Skeletal muscle cell (primary cell): Measurements from ENCODE around the gene EIF5B.

Experiments used
- DNase-seq: peaks from one replicate; pipeline ENCODE4 v3.0.0-alpha.2; 2010; ENCODE audit warnings: low read depth
- H3K4me3 ChIP-seq: 2 replicates; pipeline ENCODE4 v1.5.1; 2011; ENCODE audit warnings: low read depth, mild to moderate bottlenecking, control low read depth, low read length, moderate library complexity

EIF5B gene

DNA sequence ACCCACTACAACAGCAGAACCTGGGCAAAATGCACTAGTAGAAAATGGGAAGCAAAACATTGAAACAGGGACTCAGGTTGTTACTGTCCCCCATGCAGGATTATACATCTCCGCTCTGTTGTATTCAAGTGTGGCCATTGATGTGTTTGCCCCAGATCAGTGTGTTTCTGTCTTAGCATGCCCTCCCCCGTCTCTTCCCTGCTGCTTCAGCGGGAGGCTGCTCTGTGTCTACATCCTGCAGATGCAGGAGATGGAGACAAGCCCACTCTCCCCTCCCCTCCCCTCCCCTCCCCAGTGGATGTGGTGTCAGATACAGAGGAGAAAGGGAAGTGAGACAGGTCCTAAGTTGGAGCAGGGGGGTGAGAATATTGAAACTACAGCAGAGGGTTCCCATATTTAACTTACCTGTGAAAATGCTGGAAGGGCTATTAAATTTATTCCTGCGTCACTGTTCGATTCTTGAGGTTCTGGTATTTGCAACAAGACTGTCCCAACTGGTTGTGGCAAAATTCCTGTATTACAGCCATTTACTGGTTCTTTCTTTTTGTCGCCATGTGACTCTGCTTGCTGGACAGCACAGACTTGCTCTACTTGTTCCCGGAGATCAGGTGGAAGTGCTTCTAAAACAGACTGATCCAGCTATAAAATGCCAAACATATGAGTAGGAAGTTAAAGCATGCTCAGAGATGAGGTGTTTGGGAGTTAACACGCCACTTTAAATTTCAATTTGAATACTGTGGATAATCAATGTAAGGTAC lies 67.0 kb downstream of the EIF5B start:
- H3K4me3 ChIP-seq: no peak overlapping the region
- no peak for DNase-seq

DNA sequence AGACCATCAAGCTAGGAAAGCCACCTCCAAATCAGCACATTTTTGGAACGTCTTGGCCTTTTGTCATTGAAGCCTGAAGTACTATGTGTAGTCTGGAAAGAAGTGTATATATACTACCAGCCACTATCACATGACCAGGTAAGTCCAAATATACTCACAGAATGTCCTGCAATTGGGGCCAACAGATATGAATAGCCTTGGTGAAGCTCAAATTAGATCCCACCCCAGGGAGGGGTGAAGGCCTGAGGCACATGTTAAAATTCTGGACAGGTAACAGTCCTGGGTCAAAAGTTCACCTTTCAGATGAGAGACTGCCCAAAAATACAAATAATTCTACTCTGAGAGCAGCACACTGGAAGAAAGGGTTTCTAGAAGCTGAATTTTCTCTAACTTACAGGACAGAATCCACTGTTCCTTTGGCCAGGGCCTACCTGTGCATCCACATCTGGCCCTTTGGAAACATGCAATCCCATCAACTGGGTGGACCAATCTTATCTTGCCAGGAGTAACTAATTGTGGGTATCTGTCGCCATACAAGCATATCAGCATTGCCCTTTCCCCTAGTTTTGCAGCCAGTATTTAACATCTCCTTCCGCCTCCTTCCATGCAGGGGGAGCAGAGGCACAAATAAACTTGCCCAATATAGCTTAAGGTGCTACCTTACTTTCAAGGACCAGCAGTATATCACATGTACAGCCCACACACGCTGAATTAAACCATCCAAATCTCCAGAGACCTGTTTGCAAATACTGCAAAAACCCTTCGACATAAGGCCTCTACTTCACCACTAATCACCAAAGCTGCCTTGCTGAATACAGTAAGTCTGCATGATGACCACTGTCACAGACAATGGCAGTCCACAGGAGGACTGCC lies 67.8 kb downstream of the EIF5B start:
- H3K4me3 ChIP-seq: no peak overlapping the region
- DNase-seq: no peak

DNA sequence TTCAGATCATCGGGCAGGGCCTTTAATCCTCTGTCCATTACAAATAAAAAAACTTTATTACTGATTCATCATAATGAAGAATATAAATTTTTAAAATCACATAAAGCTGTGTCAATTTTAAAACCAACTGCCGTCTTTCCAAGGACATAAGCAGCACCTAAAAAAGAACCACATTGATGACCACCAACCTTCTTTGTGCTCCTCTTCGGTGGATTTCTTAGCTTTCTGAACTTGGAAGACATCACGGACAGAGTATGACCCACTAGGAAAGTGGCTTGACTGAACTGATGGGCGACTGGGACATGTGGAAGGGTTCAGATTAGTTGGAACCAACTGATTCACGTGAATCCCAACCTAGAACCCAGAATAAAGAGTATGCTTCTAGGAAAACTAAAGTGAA lies 68.9 kb downstream of the EIF5B start:
- no peak overlapping the region for H3K4me3 ChIP-seq
- no peak for DNase-seq

DNA sequence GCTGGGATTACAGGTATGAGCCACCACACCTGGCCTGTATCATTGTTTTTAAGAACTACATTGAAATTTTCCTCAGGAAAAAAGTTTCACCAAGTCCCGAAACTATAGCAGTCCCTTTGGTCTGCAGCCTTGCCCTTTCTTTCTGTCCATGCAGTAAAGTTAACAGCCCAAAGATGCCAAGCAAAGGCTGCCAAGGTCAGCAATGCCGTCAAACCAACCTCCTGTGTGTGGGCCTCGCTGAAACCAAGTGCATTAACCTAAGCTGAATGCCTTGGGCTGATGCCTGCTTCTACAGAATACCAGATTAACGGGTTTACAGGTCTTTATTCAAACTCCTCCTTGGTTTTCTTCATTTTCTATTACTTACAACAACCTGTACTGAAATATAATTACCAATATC lies 73.1 kb downstream of the EIF5B start:
- DNase-seq: no peak
- H3K4me3 ChIP-seq: no peak overlapping the region

DNA sequence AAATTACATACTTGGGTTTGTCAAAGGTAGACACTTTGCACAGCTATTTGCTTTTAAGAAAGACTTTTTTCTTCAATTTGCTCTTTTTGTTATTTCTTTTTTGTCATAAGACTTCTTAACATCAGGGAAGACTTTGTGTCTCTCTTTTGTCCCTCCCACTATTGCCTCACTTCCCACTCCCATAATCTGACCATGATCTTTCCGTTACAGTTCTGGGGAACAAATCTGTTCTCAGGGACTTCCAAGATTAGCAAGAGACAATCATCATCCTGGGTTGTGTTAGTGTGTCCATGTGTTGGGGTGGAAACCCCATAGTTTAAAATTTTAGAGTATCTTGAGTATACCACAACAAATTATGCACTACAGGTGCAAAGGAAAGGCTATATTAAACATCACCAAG lies 77.4 kb downstream of the EIF5B start:
- H3K4me3 ChIP-seq: no peak overlapping the region
- no peak for DNase-seq

DNA sequence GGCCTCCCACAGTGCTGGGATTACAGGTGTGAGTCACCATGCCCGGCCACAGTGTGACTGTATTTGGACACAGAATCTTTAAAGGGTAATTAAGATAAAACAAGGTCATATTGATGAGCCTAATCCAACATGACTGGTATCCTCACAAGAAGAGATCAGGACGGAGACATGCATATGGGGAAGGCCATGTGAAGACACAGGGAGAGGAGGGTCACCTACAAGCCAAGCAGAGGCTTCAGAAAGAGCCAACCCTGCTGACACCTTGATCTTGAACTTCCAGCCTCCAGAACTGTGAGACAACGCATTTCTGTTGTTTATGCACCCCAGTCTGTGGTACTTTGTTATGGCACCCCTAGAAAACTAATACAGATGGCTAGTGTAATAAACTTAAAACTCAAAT lies 80.2 kb downstream of the EIF5B start:
- no peak for DNase-seq
- no peak overlapping the region for H3K4me3 ChIP-seq

DNA sequence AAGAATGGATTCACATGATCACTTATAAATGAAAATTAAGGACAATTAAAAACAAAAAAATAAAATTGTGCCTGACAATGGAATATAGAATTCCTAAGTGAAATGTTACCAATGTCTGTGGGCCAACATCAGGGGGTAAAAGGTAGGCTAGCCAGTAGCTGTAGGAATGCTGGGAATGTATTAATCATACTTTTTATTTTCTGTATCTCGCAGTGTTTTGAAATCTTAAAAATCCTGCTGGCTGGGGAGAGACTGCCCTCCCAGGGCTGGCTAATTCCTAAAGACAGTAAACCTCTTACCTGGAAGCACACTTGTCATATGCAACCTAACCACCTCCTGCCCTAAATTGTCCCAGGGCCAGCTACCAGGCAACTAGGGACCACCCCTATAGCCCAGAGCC lies 82.8 kb downstream of the EIF5B start:
- DNase-seq: no peak

DNA sequence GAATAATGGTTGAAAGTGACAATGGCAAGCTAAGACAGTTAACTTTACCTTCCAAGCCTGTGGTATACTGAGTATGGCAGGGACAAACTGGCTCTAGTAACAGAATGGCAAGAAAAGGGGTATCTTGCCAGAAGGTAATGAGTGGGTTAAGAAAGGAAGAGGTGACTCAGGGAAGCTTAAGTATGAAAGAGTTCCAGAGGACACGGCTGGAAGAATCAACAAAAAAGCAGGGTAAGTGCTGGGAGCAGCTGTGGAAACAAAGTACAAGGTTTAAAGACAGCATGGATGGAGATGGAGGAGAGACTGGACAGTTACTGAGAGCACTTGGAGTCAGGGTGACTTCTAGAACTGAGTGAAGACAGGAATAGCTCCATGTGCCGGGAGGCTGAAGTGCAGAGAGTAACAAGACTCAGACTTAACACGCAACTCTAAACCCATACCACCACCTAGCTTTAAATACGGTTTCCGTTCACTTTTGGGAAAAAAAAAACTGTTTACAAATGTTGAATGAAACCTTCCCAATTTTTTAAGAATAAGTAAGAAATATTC lies 83.6 kb downstream of the EIF5B start:
- no peak overlapping the region for H3K4me3 ChIP-seq
- peak; percentile 43 for DNase-seq

More for the DNA sequence above, 82.8 kb downstream of the EIF5B start:
- H3K4me3 ChIP-seq: no peak overlapping the region

DNA sequence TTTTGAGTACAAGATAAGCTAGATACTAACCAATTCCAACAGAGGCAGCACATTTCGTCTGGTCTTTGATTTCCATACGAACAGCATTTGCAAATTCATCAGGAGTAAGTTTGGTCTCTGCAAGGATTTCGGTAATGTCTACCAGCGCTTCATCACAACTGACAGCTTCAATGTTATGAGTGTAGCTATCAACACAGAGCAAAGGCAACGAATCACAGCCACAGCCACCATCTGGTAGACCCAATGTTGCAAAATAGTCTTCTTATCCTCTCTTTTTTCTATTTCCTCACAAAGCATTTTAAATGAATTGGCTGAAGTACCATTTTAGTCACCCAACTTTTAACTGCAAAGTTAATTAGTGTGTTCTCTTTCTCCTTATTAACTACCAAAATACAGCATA lies 84.3 kb downstream of the EIF5B start:
- no peak for DNase-seq

DNA sequence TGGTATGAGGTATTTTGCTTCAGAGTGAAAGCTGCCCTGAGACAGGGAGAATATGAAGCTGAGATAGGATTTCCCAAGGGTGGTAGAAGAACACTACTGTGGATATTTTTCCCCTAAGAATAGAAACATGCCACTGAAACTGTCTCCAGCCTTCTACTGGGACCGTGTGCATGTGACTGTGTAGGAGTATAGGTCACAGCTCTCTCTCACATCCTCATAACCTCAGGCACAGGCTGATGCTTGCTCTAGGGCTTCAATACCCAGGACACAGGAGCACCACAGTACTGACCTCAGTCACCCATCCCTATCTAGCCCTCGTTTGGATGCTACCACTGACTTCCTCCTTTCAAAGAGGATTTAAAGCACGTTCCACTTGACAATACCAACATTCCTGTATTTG lies 85.4 kb downstream of the EIF5B start:
- no peak for DNase-seq

More for the DNA sequence above, 84.3 kb downstream of the EIF5B start:
- no peak overlapping the region for H3K4me3 ChIP-seq

DNA sequence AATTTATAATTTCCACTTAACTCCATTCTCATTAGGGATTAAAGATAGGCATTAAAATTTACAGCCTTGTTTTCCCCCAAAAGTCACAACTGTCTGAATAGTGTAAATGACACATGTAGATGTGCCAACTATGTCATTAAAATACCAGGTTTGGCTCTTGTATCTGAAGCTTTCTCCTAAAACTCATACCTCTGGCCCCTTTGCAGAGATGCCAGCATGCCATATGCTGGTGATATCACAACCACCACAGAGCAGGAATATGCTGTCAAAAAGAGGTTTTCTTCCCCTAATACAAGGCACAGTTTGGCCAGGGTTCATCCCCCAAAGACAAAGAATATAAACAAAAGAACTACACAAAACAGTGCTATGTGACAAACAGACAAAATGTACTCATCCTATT lies 87.2 kb downstream of the EIF5B start:
- DNase-seq: no peak
- H3K4me3 ChIP-seq: no peak overlapping the region

More for the DNA sequence above, 85.4 kb downstream of the EIF5B start:
- H3K4me3 ChIP-seq: no peak overlapping the region

DNA sequence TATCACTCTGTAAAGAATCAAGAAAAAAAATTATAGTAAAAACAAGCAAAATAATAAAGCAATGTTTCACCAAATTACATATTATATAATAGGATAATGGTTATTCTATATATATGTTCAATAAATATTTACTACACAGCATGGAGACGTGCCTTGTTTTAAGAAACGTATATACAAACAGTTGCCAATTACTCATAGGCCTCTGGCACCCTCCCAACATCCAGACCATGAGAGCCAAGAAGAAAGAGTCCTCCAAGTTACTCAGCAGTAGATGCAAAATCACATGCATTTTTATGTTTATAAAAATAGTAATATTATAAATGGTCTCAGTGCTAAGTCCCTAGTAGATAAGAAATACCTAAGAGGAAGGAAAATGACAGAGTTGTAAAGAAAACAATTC lies 87.8 kb downstream of the EIF5B start:
- H3K4me3 ChIP-seq: no peak overlapping the region
- DNase-seq: peak; percentile 69

DNA sequence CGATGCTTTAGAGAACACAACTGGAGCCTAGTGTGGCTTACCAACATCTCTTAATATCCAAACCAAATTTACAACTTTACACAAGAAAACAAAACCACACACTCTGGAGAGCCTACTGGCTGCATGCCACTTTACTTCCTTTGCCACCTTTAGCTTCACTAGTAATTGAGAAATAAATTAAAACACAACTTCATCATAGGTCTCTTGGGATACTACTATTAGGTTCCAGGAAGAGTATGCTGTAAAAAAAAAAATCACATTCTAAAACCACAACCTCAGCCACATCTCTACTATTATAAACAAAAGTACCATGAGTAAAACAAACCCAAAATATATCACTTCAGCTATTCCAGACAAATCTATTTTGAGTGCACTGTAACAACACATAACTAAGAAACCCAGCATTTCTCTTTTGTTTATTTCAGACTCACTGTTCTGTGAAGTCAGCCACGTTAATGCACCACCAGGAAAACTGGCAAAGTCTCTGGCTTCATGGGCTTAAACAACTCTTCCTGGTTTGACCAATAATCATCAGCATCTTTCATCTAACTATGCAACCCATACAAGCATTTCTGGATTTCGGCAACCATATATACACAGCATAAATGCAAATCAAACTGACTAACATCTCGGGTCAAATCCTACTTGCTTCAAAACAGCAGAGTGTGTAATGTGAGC lies 93.6 kb downstream of the EIF5B start:
- DNase-seq: peak; percentile 21
- no peak overlapping the region for H3K4me3 ChIP-seq

DNA sequence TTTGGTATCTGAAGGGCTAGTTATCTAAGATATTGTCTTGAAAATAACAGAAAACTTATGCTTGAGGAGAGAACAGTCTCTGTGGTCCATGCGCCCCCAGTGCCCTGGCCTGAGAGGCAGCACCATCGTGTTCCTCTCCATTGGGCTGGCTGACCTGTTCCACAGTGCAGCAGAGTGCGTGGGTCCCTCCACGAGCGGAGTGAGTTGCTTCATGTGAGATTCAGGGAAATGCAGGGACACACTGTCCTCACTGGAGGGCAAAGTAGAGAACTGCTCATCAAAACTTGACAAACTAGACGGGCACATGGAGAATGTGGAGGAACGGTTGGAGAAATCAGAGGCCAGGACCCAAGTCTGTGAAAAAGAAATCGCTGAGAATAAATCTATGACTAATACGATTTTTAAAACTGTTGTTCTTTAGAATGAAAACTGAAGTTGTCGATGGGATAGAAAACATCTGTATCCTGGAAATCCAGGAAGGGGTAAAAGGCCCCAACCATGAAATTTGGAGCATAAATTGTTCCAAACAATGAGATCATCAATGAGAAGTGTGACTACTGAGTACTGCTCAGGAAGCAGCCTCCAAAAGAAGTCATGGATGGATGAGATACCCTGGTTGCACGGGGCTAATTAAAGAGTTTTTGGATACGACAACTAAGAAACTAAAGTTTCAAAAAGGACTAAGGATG lies 94.5 kb downstream of the EIF5B start:
- no peak for DNase-seq
- H3K4me3 ChIP-seq: no peak overlapping the region

DNA sequence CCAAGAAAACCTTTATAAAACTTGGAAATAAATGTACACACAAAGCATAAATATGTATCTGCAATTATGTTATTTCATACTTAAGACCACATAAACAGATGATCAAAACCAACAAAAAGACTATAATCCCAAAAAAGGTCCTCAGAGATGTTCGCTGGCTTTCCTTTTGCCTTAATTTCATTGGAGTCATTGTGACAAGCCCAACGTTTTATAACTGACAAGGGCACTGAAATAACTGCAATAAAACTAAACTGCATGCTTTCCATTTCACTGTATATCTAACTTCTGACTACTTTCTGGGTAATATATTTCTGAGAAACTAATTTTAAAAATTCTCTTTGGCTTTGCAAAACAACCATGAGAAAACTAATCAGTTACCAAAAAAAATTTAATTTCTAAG lies 96.2 kb downstream of the EIF5B start:
- DNase-seq: no peak

DNA sequence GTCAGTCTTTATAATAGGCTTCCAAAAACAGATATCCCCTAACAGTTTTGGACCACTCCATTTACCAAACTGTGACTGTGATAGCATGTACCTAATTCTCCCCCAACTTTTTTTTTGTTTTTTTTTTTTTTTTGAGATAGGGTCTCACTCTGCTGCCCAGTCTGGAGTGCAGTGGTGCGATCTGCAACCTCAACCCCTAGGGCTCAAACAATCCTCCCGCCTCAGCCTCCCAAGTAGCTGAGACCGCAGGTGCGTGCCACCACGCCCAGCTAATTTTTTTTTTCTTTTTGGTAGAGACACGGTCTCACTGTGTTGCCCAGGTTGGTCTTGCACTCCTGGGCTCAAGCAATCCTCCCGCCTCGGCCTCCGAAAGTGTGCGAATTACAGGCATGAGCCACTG lies 99.7 kb downstream of the EIF5B start:
- no peak overlapping the region for H3K4me3 ChIP-seq
- no peak for DNase-seq

More for the DNA sequence above, 96.2 kb downstream of the EIF5B start:
- H3K4me3 ChIP-seq: no peak overlapping the region

DNA sequence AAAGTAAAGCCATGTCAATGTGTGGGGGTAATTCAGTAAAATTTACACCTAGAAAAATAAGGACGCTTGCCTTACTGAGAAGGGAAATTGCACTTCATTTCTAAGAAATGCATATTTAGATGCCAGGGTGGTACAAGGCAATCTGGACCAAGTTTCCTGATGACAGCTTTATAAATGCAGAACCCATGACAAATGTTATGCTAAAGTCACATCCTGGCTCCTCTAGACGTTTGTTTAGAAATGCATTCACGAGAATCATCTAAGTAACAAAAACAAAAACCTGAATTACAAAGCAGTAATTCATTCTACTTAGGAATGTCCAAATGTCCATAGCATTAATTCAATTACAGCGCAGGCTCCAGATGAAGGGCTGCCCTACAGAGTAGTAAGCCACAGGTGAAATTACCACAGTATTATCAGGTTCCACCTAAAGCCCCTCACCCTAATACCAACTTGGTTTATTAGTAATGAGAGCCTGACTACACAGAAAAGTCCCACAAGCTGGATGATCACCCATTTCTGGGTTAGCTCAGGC lies 102.8 kb downstream of the EIF5B start:
- H3K4me3 ChIP-seq: no peak overlapping the region
- no peak for DNase-seq

DNA sequence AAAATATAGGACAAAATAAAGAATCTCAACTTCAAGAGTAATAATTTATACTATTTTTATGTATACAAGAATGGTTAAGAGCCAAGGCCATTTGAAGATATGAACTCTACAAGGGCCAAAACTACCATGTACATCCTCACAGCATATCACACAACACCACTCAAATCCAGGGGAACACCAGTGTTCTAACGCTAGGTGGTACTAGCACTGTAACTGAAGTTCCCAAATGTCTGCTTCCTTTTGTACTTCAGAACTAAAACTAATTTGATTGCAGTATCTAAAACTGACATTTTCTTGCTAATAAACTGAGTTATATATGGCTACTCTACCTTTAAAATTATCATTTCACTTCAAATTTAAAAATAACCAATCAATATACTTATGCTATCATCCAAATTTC lies 105.6 kb downstream of the EIF5B start:
- no peak overlapping the region for H3K4me3 ChIP-seq
- DNase-seq: no peak

DNA sequence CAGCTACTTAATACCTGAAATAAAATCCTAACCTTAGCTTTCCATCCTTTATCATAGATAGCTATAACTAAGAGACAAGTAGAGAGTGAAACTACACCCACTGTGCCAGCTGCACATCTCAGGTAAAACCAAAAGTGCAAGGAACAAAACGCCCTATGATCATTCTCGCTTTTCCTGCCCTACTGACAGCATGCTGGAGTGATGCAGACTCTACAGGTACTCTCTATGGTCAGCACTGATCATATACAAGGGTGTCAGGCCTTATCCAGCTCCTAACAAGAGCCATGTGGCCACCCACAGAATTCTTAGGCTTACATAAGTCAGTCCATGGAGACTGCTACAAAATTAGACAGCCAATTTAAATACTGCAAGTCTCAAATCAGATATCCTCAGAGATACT lies 107.0 kb downstream of the EIF5B start:
- DNase-seq: no peak
- no peak overlapping the region for H3K4me3 ChIP-seq
